Suppressor macrophage treated with lipopolysaccharide for 1 hour (primary cell): Measurements from ENCODE around the gene CDC42SE2.
A peak's percentile ranks its signal among the peaks of the same experiment; 100 is the strongest.
"Not testable (repeated sequence)": the region's sequence is repeated elsewhere in the genome, so short reads cannot be mapped to it uniquely, and the experiment has no call there.

Source experiments
- DNase-seq, 3 donors: peaks; one replicate each; pipeline ENCODE4 v3.0.0-alpha.2; 2020 to 2022

CDC42SE2 gene

GRCh38 chr5:131371835-131372234, 108.0 kb downstream of the CDC42SE2 start:
- no peak for DNase-seq

GRCh38 chr5:131373265-131373664, 109.4 kb downstream of the CDC42SE2 start:
- DNase-seq: no peak

- peak in 1 of 3 donors; percentile 27 for DNase-seq
Observed at GRCh38 chr5:131375351-131375750, 111.5 kb downstream of the CDC42SE2 start.

GRCh38 chr5:131377346-131377745, 113.5 kb downstream of the CDC42SE2 start:
- no peak for DNase-seq

GRCh38 chr5:131377785-131378325, 114.0 kb downstream of the CDC42SE2 start:
- DNase-seq: peak in 1 of 3 donors; percentile 26

- peak; percentile 31 to 72 (median 44) for DNase-seq
Observed at GRCh38 chr5:131378721-131379541, 115.1 kb downstream of the CDC42SE2 start.

GRCh38 chr5:131379723-131380122, 115.9 kb downstream of the CDC42SE2 start:
- DNase-seq: peak; percentile 84 to 99 (median 93)

GRCh38 chr5:131380238-131380637, 116.4 kb downstream of the CDC42SE2 start:
- not testable (repeated sequence) for DNase-seq

- DNase-seq: peak in 2 of 3 donors; percentile 27 to 39
Observed at GRCh38 chr5:131381021-131381420, 117.2 kb downstream of the CDC42SE2 start.

- no peak for DNase-seq
Observed at GRCh38 chr5:131381777-131382176, 117.9 kb downstream of the CDC42SE2 start.

- DNase-seq: peak; percentile 56 to 75 (median 57)
Observed at GRCh38 chr5:131382407-131383395, 118.8 kb downstream of the CDC42SE2 start.

- no peak for DNase-seq
Observed at GRCh38 chr5:131384173-131384572, 120.3 kb downstream of the CDC42SE2 start.

GRCh38 chr5:131384616-131385214, 120.9 kb downstream of the CDC42SE2 start:
- DNase-seq: no peak

- DNase-seq: no peak
Observed at GRCh38 chr5:131386124-131386523, 122.3 kb downstream of the CDC42SE2 start.

- no peak for DNase-seq
Observed at GRCh38 chr5:131386779-131387178, 122.9 kb downstream of the CDC42SE2 start.

- DNase-seq: no peak
Observed at GRCh38 chr5:131387255-131387654, 123.4 kb downstream of the CDC42SE2 start.

GRCh38 chr5:131389096-131389868, 125.4 kb downstream of the CDC42SE2 start:
- DNase-seq: no peak

- DNase-seq: no peak
Observed at GRCh38 chr5:131389869-131390265, 126.0 kb downstream of the CDC42SE2 start.

GRCh38 chr5:131392466-131393095, 128.7 kb downstream of the CDC42SE2 start:
- DNase-seq: no peak

- no peak for DNase-seq
Observed at GRCh38 chr5:131393498-131393968, 129.7 kb downstream of the CDC42SE2 start.

- peak; percentile 50 to 84 (median 61) for DNase-seq
Observed at GRCh38 chr5:131394128-131394527, 130.3 kb downstream of the CDC42SE2 start.
